DMS53 treated with DMSO at 0.1 percent for 48 hours (cell line): ENCODE results near the gene DRD3.

Source experiments
- DNase-seq: peaks from one replicate; lab custom pipeline; 2025; ENCODE audit not compliant: unreplicated experiment; lab: John Stamatoyannopoulos, UW

Gene DRD3

DNA sequence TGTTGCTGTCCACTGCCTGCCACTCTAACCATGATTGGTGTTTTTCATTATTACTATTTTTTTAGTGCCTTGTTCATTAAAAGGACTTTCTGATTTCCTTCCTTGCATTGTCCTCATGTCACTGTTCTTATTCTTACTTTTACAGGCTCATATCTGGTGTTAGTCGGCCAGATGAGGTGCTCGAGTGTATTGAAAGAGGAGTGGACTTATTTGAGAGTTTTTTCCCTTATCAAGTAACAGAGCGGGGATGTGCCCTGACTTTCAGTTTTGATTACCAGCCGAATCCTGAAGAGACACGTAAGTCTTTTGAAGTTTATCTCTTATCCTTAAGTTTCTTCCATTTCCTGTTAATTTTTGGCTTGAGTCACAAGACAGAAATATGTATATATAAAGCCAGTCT lies 99.1 kb downstream of the DRD3 start:
- DNase-seq, result no peak

DNA sequence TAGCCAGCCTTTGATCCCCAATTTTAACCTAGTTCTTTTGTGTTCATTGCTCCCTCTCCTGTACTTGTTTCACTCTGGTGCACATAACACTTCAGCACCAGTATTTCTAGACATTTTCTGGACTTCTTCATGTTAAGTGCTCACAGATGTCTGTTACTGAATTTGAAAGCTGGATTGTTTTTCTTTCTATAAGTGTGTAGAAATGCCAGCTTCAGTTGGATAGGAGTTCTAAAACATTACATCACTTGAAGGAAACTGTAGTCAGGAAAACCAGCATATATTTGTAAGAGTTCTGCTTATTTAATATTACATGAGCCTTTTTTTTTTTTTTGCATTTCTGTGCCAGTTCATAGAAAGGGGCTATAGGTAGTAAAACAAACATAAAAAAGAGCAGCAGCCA lies 100.7 kb downstream of the DRD3 start:
- DNase-seq, result no peak
